Activated CD4-positive, alpha-beta T cell treated with anti-CD3 and anti-CD28 coated beads for 24 hours (primary cell): ENCODE measurements around the gene RGPD4.
"Not testable (repeated sequence)": the region's sequence is repeated elsewhere in the genome, so short reads cannot be mapped to it uniquely, and the experiment has no call there.

ENCODE experiments used
- DNase-seq, 2 donors: peaks; one replicate each; pipeline ENCODE4 v3.0.0-alpha.2; 2020; ENCODE audit warnings: low read depth in 2 of 2

RGPD4 gene

GRCh38 chr2:107826749-107827148, at the start of gene RGPD4:
TSS of gene RGPD4 (plus strand) at chr2:107826892. CDS start at chr2:107827014, 122 bp downstream.
- not testable (repeated sequence) for DNase-seq

GRCh38 chr2:107777974-107778373, 48.7 kb upstream of the RGPD4 start:
- DNase-seq = no peak

- DNase-seq = no peak
Observed at GRCh38 chr2:107785756-107786155, 40.9 kb upstream of the RGPD4 start.

GRCh38 chr2:107790837-107791236, 35.9 kb upstream of the RGPD4 start:
- no peak for DNase-seq

GRCh38 chr2:107801498-107801897, 25.2 kb upstream of the RGPD4 start:
- DNase-seq = no peak

GRCh38 chr2:107804608-107805498, 21.8 kb upstream of the RGPD4 start:
- no peak for DNase-seq

GRCh38 chr2:107806901-107807300, 19.8 kb upstream of the RGPD4 start:
- DNase-seq = no peak

GRCh38 chr2:107807988-107808387, 18.7 kb upstream of the RGPD4 start:
- DNase-seq = no peak

GRCh38 chr2:107808959-107809358, 17.7 kb upstream of the RGPD4 start:
- DNase-seq = no peak

- DNase-seq = no peak
Observed at GRCh38 chr2:107809835-107810234, 16.9 kb upstream of the RGPD4 start.

GRCh38 chr2:107810734-107811133, 16.0 kb upstream of the RGPD4 start:
- DNase-seq = no peak

- no peak for DNase-seq
Observed at GRCh38 chr2:107811411-107811810, 15.3 kb upstream of the RGPD4 start.

GRCh38 chr2:107812006-107812405, 14.7 kb upstream of the RGPD4 start:
- no peak for DNase-seq

GRCh38 chr2:107817378-107817777, 9.3 kb upstream of the RGPD4 start:
- DNase-seq = no peak

- no peak for DNase-seq
Observed at GRCh38 chr2:107822302-107822701, 4.4 kb upstream of the RGPD4 start.

GRCh38 chr2:107824451-107825205, 2.1 kb upstream of the RGPD4 start:
- no peak for DNase-seq

GRCh38 chr2:107825206-107825563, 1.5 kb upstream of the RGPD4 start:
- no peak for DNase-seq

- DNase-seq = not testable (repeated sequence)
Observed at GRCh38 chr2:107829514-107829913, 2.8 kb downstream of the RGPD4 start.

- not testable (repeated sequence) for DNase-seq
Observed at GRCh38 chr2:107833152-107833551, 6.5 kb downstream of the RGPD4 start.

GRCh38 chr2:107833618-107834017, 6.9 kb downstream of the RGPD4 start:
- DNase-seq = not testable (repeated sequence)

- DNase-seq = not testable (repeated sequence)
Observed at GRCh38 chr2:107916121-107916520, 89.4 kb downstream of the RGPD4 start.

- not testable (repeated sequence) for DNase-seq
Observed at GRCh38 chr2:107916696-107917370, 90.1 kb downstream of the RGPD4 start.
